HEK293 (cell line): Measurements from ENCODE around the gene RNF32.

Source experiments
- PRDM10 ChIP-seq: fragments of 450-650 bp; formaldehyde crosslinking; IDR thresholded peaks from 2 replicates; pipeline ENCODE4 v1.5.1; 2016; ENCODE audit warnings: missing biosample characterization, missing genetic modification characterization
- ZFP37 ChIP-seq: fragments of 450-650 bp; formaldehyde crosslinking; IDR thresholded peaks from 2 replicates; pipeline ENCODE4 v1.5.1; 2016; ENCODE audit warnings: missing biosample characterization, missing genetic modification characterization
- ZNF157 ChIP-seq: fragments of 450-650 bp; formaldehyde crosslinking; IDR thresholded peaks from 2 replicates; pipeline ENCODE4 v1.5.1; 2016; ENCODE audit warnings: missing biosample characterization, missing genetic modification characterization
- ZNF645 ChIP-seq: fragments of 450-650 bp; formaldehyde crosslinking; IDR thresholded peaks from 2 replicates; pipeline ENCODE4; 2016; ENCODE audit warnings: missing biosample characterization, missing genetic modification characterization

GRCh38 chr7:156603629-156604028 lies 36.9 kb upstream of the RNF32 start:
- TF ChIP-seq ZNF157 (tag by site-specific recombination) (no peak), PRDM10 (no peak), ZFP37 (tag by site-specific recombination) (no peak), ZNF645 (tag by site-specific recombination) (no peak)
